ENCODE results near the gene NAXE.

DNA sequence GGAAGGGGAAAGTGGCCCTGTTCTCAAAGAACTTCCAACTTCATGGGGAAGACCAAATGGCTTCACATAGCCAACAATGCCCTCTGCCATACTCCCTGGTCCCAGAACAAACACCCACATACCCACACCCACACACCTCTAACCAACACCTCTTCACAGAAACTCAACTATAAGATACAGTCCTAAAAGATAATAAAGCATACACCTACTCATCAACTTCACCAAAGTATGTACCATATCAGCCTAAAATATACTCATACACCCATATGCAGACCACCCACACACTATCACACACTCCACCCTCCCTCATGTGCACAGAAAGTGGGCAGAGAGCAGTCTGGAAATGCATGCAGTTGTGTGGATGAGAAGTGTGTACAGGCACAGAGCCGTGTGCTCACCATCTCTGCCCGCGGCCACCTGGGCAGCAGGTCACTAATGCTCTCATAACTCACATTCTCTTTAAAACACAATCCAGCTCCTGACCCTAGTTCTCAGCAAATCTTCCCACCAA, 46.9 kb upstream of the NAXE start:
- TF ChIP-seq, protein P1, sequence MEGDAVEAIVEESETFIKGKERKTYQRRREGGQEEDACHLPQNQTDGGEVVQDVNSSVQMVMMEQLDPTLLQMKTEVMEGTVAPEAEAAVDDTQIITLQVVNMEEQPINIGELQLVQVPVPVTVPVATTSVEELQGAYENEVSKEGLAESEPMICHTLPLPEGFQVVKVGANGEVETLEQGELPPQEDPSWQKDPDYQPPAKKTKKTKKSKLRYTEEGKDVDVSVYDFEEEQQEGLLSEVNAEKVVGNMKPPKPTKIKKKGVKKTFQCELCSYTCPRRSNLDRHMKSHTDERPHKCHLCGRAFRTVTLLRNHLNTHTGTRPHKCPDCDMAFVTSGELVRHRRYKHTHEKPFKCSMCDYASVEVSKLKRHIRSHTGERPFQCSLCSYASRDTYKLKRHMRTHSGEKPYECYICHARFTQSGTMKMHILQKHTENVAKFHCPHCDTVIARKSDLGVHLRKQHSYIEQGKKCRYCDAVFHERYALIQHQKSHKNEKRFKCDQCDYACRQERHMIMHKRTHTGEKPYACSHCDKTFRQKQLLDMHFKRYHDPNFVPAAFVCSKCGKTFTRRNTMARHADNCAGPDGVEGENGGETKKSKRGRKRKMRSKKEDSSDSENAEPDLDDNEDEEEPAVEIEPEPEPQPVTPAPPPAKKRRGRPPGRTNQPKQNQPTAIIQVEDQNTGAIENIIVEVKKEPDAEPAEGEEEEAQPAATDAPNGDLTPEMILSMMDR (IDR thresholded peaks at IDR 0.05), result no peak
- no peak for TF ChIP-seq POLR2A (IDR thresholded peaks at IDR 0.05)
- no peak for TF ChIP-seq POLR2AphosphoS5 (IDR thresholded peaks at IDR 0.05)
